NCI-H1417 treated with DMSO at 0.1 percent for 48 hours (cell line): Measurements from ENCODE around the gene PCLO.

Experiments
- DNase-seq: peaks from one replicate; lab custom pipeline; 2025; lab: John Stamatoyannopoulos, UW

The PCLO gene, protein sequence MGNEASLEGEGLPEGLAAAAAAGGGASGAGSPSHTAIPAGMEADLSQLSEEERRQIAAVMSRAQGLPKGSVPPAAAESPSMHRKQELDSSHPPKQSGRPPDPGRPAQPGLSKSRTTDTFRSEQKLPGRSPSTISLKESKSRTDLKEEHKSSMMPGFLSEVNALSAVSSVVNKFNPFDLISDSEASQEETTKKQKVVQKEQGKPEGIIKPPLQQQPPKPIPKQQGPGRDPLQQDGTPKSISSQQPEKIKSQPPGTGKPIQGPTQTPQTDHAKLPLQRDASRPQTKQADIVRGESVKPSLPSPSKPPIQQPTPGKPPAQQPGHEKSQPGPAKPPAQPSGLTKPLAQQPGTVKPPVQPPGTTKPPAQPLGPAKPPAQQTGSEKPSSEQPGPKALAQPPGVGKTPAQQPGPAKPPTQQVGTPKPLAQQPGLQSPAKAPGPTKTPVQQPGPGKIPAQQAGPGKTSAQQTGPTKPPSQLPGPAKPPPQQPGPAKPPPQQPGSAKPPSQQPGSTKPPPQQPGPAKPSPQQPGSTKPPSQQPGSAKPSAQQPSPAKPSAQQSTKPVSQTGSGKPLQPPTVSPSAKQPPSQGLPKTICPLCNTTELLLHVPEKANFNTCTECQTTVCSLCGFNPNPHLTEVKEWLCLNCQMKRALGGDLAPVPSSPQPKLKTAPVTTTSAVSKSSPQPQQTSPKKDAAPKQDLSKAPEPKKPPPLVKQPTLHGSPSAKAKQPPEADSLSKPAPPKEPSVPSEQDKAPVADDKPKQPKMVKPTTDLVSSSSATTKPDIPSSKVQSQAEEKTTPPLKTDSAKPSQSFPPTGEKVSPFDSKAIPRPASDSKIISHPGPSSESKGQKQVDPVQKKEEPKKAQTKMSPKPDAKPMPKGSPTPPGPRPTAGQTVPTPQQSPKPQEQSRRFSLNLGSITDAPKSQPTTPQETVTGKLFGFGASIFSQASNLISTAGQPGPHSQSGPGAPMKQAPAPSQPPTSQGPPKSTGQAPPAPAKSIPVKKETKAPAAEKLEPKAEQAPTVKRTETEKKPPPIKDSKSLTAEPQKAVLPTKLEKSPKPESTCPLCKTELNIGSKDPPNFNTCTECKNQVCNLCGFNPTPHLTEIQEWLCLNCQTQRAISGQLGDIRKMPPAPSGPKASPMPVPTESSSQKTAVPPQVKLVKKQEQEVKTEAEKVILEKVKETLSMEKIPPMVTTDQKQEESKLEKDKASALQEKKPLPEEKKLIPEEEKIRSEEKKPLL (N-terminal part only)

DNA sequence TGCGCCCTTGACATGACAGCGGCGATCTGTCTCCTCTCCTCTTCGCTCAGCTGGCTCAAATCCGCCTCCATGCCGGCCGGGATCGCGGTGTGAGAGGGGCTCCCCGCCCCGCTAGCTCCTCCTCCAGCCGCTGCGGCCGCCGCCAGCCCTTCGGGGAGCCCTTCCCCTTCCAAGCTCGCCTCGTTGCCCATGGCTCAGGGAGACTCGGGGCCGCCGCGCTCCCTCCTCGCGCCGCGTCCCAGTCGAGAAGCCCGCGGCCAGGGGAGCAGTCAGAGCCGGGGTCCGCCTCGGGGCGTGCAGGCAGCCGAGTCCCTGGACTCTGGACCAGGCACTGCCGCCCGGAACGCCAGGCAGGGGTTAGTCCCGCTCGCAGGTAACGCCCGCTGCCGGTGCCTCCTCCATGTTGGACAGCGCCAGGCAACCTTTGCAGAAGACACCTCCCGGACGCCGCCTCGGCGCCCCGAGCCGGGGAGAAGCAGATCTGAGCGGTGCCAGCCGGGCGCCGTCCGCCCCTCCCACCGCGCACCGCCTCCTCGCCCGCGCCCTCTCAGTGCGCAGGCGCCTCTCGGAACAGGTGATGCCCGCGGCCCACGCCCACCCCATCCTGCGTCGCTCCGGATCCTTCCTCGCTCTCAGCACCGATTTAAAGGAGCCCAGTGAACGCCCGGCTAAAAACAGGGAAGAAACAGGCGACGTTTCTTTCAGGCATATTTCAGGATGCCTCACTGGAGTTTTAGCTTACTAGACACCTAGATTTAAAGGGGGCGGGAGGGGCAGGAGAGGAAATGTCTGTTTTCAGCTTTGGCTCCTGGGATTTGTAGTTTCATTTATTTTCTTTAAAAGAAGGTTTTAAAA lies at the start of gene PCLO:
TSS of gene PCLO (minus strand) at position 483 of the 855 bp plus-strand sequence. CDS start at position 191, 292 bp downstream.
- peak; percentile 93 for DNase-seq

DNA sequence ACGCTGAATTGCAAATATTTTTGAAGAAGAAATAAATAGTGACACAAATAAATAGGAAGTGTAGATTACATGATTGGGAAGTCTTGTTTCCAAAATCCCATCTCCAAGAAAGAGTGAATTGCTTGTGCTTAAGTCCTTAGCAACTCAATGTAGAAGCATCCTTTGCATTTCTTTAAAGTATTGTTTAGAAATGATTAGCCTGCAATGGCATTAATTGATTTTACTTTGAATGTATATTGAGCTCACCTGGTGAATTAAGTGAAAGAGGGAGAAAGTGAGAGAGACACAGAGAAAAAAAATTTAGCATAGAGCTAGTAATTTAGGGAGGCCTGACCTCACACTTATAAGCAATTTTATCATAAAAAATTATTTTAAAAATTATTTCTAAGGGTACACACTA lies 49.0 kb upstream of the PCLO start:
- DNase-seq, result no peak

DNA sequence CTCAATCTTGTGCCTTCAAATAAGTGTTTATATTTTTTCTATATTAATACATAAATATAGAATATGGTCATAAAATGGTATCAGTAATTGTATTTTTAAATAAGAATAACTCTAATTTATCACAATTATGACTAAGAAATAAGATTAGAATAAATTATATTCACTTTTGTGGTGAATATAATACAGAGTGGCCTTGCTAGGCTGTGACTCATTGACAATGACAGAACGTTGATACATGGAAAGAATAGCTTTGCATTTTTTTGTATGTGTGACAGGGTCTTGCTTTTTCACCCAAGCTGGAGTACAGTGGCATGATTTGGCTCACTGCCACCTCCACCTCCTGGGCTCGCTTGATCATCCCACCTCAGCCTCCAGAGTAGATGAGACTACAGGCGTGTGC lies 47.8 kb upstream of the PCLO start:
- DNase-seq, result no peak

DNA sequence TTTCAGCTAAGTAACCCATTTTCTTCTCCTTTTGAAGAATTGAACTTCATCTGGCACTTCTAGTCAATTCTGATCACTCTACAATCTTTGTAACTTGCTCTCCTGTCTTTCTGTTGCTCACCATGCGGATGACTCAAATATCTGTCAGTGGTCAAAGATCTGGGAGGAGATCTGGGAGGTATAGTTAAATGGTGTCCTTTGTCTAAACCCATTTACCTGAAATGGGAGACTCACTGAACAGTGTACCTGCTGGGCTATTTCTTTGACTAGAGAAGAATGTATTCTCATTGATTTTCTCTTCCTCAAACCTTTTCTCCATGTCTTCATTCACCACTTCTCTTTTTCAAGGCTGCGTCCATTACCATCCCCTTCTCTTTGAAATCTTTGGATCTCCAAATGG lies 42.0 kb upstream of the PCLO start:
- no peak for DNase-seq

DNA sequence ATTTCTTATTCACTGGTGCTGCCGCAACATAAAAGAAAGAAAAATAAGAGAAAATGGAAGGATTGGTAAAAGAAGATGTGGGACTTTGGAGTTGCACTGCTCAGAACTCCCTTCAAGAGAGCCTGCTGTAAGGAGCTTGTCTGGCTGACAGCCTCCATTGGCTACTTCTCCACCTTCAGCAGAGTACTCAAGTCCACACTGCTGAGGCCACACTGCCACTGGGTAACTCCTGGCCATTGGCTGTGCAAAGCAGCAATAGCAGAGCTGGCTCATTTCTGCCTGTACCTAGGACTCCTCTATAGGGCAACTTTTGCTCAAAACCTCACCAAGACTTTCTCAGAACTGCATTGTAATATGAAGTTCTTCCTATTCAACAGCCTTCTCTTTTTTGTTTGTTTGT lies 38.7 kb upstream of the PCLO start:
- no peak for DNase-seq

DNA sequence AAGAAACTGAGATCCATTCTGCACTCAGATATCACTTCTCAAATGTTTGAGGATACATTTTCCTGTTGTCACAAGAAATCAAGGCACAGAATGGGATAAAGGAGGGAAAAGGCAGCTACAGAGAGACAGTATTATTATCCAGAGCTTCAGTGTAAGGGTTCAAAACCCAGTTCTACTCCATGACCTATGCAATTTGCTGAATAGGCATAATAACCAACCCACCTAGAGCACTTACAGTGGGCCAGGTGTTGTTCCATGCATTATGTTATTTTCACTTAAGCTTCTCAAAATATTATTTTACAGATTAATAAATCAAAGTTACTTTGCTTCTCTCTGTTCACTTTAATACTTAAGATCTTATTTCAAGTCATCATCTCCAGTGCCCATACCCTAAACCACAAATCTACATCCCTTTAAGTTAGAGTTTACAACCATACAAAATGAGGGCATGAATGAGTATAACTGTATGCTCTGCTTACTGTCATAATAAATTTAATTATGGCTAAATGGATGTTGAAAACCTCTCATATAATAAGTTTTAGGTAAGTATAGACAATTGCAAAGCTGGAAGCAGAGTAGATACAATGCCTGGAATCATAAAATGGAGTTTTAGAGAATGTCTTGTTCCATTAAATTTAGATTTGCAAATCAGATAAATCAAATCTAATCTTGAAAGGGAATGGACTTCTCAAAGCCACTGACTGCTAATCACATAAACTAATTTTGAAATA lies 28.1 kb upstream of the PCLO start:
- no peak for DNase-seq

DNA sequence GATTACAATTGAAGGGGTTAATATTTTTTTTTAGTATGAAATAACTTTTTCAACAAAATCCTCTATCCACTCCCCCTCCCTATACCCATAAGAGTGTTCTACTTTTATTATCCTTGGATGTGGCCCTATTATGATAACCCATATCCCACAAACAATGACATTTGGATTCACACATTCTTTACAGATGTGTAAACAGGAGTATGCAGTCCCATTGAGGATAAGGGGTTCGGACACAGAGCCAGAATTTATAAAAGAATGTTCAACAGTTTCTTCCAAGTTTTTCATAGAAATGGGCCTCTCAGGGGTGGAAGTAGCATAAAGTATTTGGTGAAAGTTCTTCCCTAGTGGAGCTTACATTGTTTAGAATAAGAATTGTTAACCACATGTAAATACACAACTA lies 16.1 kb upstream of the PCLO start:
- no peak for DNase-seq

DNA sequence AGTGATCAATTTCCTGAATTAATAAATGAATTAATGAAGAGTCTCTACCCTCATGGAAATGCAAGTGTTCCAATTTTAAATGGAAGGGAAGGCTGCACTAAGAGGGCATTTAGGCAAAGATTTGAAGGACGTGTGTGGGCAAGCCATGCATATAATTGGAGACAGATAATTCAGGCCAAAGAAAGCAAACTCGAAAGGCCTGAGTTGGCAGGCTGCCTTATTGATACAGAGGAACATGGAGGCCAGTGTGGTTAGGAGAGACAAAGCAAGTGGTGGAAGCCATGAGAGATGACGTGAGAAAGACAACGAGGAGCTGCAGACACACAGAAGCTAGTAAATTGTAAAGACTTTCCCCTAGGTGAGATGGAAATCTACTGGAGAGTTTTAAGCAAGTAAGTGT lies 15.4 kb upstream of the PCLO start:
- DNase-seq, result no peak

DNA sequence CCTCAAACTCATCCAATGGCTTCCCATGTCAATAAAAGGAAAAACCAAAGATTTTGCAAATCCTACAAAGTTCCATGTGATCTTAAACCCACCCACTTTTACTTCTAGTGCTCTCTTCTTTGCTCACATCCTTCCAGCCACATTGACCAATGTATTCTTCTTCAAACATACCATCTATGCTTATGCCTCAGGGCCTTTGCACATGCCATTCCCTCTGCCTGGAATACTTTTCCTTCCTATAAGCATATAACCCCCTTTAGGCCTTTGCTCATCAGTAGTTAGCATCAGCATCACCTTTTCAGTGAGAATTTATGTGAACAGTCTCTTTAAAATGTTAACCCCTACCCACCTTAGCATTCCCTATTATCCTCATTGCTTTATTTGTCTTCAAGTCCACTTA lies 11.0 kb upstream of the PCLO start:
- DNase-seq, result no peak

DNA sequence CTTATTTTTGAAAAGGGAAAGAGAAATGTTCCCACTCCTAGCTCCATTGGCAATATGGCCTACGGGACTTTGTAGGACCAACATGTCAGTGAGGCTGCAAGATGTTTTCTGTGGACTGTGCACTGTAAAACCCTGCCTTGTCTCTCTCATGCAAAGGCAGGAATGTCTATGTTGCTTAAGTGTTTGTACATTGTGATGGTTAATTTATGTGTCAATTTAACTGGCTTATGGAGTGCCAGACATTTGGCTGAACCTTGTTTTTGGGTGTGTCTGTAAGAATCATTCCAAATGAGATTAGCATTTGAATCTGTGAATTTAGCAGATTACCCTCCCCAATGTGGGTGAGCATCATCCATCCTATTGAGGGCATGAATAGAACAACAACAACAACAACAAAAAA lies 4.1 kb upstream of the PCLO start:
- no peak for DNase-seq

DNA sequence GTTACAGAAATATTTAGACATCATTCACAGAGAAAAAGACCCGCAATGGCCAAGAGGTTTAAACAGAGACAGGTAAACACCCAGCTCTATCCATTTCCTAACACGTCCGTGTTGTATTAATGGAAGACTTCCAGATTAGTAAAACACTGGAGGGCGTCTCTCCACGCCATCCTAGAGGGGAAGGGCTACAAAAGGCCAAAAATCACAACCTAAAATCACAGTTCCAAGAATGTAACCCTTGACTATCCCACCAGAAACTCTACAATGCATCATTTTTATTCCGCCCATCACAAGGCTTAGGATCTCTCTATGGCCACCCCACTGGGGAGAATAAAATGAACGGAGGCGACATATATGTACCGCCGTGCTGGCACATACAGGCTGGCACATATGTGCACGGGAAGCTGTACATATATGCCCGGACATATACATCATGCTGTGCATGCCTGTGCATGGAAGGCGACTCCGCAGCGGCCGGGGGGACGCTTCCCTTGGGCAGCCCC lies 734 bp downstream of the PCLO start:
- DNase-seq, result no peak

DNA sequence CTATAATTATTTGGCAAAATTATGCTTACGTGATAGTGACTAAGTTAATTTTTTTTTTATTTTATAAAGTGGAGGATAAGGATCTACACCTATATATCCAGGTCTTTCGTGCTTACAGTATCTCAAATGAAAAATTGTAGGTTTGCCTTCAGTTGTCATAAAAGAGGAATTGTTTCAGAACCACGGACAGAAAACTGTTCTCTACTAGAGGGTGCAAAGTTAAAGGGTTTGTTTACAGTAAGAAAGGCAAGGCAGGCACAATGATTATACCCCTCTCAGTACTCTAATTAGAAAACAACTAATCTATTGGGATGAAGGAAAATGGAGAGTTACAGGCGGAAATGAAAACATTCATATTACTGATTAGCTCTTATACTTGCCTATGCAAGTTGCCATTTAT lies 1.5 kb downstream of the PCLO start:
- no peak for DNase-seq

DNA sequence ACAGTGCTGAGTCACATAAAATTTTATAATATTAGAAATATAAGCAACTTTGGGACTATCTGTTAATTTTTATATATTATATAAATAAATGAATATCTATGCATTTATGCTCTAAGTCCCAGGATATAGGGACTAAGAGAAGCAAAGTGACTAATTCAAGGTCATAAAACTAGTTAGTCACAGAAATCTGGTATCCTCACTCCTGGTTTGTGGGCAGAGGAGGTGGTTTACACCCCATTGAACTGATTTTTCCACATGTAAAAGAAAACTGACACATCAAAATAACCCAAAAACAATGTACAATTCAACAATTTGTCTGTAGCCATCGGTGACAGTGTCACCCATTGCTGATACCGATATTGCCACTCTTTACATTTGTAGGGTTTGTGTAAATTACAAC lies 3.0 kb downstream of the PCLO start:
- no peak for DNase-seq

DNA sequence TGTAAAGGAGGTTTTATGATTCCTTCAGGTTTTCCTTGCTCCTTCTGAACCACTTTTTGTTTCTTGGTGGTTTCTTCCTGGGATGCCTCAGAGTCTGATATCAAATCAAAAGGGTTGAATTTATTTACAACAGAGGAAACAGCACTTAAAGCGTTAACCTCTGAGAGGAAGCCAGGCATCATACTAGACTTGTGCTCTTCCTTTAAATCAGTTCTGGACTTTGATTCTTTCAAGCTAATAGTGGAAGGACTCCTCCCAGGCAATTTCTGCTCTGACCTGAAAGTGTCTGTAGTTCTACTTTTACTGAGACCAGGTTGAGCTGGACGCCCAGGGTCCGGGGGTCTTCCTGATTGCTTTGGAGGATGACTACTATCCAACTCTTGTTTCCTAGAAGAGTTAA lies 6.7 kb downstream of the PCLO start:
- DNase-seq, result no peak

DNA sequence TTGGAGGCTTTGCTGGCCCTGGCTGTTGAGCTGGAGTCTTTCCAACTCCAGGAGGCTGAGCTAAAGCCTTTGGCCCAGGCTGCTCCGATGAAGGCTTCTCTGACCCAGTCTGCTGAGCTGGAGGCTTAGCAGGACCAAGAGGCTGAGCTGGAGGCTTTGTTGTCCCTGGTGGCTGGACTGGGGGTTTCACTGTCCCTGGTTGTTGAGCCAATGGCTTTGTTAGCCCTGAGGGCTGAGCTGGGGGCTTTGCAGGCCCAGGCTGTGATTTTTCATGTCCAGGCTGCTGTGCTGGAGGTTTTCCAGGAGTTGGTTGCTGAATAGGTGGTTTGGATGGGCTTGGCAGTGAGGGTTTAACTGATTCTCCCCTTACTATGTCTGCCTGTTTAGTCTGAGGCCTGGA lies 7.3 kb downstream of the PCLO start:
- DNase-seq, result no peak

DNA sequence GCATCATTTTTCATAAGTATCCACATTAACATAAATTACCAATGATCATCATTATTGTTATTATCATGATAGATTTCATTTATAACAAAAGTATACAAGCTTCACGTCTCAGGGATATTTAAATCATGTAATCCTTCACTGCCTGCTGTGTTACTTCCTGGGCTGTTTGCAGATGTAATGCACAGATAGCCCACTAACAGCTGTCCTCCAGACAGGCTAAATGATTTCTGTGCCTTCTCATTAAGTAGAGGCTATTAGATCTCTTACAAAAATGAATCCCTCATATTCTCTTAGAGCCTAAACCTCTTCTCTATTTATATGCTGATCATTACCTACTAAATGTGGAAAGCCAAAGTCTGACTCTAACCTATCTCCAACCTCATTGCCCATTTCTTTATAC lies 9.3 kb downstream of the PCLO start:
- DNase-seq, result no peak

DNA sequence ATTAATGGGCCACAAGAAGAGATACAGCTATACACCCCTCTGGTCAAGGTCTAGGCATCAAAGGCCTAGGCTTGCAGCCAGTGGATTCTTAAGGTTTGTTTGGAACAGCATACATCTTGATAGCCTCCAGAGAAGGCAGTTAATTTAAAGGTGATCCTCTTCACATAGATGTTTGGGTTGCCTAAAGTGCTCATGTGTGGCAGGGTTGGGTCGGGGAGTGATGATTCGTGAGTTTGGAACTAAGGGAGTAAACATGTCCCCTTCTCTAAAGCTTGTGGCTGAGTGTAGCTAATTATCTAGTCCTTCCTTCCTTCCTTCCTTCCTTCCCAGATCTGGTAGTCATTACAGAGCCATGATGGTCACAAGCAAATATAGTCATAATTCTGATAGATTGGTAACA lies 12.4 kb downstream of the PCLO start:
- DNase-seq, result no peak

DNA sequence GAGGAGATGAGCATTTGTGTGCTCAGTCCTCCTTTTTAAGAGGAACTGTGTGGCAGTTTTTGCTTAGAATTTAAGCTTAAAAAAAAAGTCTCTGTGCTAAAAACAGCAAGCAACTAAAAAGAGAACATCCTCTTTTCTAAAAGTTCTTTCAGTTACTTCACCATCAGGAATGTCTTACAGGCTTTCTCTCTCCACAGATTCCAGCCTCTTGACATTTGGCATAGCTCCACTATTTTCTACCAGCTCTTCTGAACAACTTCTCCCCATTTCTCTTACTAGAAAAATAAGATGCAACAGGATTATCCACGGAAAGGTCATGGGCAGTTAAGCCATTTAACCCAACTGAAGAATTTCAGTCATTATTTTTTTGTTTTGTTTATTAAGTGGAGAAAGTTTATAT lies 13.2 kb downstream of the PCLO start:
- no peak for DNase-seq

DNA sequence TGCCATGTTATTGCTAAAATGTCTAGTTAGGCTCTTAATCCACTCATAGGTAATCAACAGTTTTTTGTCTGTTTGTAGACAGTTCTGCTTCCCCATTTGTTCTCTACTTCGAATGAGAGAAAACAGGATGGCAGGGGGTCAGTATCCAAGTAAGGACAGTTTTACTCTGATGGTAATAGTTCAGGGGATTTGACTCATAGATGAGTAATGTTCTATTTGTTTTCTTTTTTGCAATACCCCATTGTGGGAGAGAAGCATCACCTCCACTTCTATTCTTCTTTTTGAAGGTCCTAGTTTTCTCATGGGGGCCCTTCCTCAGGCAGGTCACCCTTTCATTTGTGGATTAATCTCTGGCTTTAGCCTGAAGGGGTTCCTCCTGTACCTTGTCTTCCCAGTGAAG lies 13.9 kb downstream of the PCLO start:
- DNase-seq, result no peak

DNA sequence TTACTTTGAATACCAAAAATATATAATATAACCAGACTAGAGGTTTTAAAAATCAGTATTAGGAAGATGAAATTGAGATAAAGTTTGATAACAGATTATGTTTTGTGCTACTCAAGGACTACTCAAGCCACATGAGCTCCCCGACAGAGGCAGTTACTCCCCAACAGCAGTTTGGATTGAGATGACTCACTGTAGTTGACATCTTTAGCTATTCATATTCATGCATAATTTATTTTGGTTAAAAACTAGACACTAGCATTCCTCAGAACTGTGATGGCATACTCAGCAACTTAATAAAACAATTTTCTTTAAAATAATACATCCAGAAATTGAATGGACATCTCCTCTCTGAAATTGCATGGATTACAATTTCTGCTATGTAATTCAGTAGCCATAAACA lies 19.6 kb downstream of the PCLO start:
- DNase-seq, result no peak

DNA sequence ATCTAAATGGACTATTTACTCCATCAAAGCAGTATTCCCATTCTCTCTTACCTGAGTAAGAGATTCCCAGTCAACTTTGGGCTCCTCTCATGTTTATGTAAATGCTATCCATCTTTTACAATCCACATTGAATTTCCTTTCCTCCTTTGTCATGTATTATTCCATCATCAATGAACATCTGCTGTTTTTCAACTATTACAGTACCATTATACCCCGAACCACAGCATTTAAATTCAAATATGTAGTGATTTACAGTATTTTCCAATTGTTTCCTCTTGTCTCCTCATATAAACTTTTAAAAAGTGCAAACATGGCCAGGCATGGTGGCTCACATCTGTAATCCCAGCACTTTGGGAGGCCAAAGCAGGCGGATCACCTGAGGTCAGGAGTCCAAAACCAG lies 20.3 kb downstream of the PCLO start:
- DNase-seq, result no peak
